Measurements from ENCODE around the gene NT5DC4.
"Not testable (repeated sequence)": the region's sequence is repeated elsewhere in the genome, so short reads cannot be mapped to it uniquely, and the experiment has no call there.

NT5DC4 gene

GRCh38 chr2:112701052-112701451 lies 19.8 kb upstream of the NT5DC4 start:
- DNase-seq: no peak

DNA sequence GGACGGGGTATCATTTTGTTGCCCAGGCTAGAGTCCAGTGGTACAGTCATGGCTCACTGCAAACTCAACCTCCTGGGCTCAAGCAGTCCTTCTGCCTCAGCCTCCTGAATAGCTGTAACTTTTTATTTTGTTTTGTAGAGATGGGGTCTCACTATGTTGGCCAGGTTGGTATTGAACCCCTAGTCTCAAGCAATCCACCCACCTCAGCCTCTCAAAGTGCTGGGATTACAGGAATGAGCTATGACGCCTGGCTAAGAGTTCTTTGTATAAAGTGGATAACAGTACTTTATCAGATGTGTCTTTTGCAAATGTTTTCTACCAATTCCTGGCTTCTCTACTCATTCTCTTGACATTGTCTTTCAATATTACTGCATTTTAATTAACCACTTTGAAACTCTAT lies 17.1 kb upstream of the NT5DC4 start:
- no peak for DNase-seq

DNA sequence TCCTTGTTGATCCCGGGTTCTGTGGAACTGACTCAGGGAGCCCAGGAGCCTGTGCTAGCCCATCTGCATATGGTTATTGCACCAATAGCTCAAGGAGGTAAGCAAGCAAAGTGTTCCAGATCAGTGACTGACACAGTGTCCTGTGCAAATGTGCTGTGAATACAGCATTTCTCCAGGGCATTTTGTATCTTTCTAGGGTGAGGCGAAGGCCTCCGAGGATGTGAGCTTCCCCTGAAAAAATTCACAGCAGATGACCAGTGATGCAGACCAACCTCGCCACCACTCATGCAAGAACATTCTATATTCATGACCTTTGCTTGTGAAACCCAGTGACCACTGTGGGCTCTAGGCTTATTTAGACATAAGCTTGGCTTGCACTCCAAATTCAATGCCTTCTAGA lies 15.2 kb upstream of the NT5DC4 start:
- no peak for DNase-seq

DNA sequence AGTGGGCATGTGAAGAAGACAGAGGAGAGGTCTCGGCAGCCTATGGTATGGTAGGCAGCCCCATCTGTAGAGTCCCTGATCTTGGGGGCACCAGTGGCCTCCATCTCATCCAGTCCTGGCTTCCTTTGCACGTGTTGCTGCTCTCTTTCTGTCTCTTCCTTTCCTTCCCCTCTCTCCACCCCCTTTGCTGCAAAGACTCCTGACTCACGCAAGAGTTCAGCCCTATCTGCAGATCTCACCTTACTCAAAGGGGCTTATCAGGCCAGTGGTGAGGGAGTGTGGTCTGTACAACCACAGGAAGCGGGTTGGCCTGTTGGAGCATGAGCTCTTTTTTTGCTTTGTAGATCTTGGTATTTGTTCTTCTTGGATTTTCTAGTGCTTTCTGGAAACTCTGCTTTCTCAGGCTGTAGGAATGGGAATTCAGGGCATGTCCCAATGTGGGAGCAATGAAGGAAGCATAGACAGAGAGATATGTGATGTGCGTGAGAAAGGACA lies 14.6 kb upstream of the NT5DC4 start:
- no peak for DNase-seq

- not testable (repeated sequence) for DNase-seq
Measured at GRCh38 chr2:112706947-112707346, 13.9 kb upstream of the NT5DC4 start.

DNA sequence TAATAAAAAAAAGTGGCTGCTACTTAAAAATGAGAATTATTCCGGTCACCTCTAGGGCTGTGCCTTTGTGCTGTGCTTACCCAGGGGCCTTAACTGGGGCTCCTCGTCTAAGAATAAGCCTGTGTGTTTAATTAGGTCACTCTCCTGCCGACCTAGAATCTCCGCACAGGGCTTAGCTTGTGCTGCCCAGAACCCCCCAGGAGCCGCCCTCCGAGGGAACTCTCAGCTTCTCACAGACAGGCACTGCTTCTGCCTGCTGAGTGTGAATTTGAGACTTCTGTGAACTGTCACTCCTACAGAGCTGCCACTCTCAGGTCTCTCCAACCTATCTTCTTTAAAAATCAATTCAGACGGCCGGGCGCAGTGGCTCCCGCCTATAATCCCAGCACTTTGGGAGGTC lies 11.9 kb upstream of the NT5DC4 start:
- DNase-seq: no peak

GRCh38 chr2:112709703-112710102 lies 11.1 kb upstream of the NT5DC4 start:
- no peak for DNase-seq

- DNase-seq: no peak
Measured at GRCh38 chr2:112710956-112711750, 9.7 kb upstream of the NT5DC4 start.

DNA sequence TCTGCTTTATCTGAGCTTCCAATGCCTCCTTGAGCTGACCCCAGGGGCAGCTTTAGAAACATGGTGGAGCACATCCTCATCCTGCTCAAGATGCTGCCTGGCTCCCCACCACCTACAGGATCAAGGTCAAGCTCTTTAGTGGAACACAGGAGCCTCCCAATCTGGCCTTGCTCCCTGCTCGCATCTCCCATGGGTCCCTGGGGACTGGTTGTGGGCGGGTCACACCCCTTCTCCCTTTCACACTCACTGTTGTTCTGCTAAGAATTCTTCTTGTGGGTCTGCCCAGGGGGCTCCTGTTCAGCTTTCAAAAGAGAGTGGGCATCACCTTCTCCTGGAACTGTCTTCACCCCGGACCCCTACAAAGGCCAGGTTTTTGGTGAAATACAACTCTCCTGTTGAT lies 8.4 kb upstream of the NT5DC4 start:
- DNase-seq: no peak

DNA sequence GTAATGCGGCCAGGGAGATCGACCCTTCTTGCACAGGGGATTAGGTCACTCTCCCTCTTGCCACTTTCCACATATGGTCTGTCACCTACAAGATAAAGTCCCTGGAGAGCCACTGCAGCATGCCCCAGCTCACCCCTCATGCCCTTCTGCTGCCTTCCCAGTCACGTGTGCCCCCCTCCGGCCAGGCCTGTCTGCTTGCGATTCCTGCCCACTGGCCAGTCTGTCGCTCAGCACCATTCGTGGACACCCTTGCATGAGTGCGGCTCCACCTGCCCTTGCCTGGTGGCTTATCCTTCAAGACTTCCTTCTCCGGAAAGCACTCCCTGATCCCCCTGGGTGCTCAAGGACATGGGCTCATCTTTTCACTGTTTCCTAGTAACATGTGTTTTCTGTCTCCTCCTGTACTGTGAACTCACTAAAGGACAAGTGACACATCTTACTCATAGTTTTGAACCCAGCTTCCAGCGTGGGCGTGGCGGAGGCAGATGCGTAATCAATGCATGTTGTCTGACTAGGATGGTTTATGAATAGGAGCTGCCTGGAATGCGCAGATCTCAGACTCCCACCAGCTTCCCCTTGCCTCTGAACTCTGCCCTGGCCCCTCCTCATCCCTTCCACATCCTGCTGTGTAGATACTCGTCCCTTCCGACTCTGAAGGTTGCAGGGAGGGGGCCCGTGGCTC lies 7.8 kb upstream of the NT5DC4 start:
- DNase-seq: peak; percentile 43

GRCh38 chr2:112713585-112713925 lies 7.3 kb upstream of the NT5DC4 start:
- DNase-seq: no peak

DNA sequence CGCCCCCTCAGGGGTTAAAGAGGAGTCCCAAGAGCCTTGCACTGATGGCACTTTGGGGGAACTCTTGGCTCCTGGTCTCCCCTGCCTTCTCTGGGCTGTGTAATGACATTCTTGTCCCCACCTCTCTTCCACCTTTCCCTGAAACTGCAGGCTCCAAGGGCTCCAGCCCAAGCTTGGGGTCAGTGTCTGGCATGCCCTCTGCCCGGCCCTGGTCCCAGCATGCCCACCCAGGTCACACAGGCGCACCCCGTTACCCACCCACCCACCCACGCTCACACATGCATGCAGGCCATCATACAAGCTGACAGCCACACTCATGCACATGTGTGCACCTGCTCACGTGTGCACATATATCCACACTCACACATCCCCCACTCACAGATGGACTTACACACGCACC lies 6.9 kb upstream of the NT5DC4 start:
- no peak for DNase-seq

- no peak for DNase-seq
Measured at GRCh38 chr2:112714331-112714730, 6.5 kb upstream of the NT5DC4 start.

- no peak for DNase-seq
Measured at GRCh38 chr2:112714836-112715631, 5.8 kb upstream of the NT5DC4 start.

DNA sequence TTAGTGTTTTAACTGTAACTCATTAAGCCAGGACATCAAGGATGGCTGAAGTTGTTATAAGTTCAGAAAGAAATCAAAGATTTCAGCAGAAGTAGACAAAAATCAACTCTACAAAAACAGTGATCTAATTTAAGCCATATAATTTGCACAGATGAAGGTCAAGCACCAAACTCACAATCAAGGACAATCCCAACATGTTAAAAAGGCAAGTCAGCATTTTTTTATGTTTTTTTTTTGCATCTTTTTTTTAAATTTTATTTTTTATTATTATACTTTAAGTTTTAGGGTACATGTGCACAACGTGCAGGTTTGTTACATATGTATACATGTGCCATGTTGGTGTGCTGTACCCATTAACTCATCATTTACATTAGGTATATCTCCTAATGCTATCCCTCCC lies 4.7 kb upstream of the NT5DC4 start:
- DNase-seq: not testable (repeated sequence)

DNA sequence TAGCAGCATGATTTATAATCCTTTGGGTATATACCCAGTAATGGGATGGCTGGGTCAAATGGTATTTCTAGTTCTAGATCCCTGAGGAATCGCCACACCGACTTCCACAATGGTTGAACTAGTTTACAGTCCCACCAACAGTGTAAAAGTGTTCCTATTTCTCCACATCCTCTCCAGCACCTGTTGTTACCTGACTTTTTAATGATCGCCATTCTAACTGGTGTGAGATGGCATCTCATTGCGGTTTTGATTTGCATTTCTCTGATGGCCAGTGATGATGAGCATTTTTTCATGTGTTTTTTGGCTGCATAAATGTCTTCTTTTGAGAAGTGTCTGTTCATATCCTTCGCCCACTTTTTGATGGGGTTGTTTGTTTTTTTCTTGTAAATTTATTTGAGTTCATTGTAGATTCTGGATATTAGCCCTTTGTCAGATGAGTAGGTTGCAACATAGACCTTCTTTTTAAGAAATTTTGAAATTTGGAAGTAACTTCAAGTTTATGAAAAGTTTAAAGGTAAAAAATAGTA lies 3.9 kb upstream of the NT5DC4 start:
- DNase-seq: not testable (repeated sequence)

GRCh38 chr2:112718863-112719370 lies 1.9 kb upstream of the NT5DC4 start:
- DNase-seq: no peak

DNA sequence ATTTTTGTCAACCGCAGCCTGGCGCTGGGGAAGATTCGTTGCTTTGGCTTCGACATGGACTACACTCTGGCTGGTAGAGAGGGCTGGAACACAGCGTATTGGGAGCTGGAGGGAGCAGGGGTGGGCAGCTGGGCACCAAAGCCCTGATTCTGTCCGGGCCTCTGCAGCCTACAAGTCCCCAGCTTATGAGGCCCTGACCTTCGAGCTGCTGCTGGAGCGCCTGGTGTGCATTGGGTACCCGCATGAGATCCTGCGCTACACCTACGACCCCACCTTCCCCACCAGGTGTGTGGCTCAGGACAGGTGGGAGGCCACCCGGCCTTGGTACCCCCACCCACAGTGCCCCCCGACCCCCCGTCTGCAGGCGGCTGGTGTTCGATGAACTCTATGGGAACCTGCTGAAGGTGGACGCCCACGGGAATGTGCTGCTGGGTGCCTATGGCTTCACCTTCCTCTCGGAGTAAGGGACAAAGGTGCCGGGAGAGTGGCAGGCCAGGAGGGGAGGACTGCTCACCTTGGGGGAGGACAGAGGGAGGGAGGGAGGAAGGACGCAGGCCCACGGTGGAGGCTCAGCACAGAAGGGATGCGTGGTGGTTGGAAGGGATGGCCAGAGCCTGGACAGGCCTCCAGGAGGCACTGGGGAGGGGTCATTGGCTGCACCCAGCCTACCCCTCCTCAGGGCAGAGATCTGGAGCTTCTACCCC lies 1.2 kb downstream of the NT5DC4 start:
- no peak for DNase-seq

GRCh38 chr2:112722816-112723546 lies 2.2 kb downstream of the NT5DC4 start:
- no peak for DNase-seq

- DNase-seq: no peak
Measured at GRCh38 chr2:112723547-112723940, 2.7 kb downstream of the NT5DC4 start.

DNA sequence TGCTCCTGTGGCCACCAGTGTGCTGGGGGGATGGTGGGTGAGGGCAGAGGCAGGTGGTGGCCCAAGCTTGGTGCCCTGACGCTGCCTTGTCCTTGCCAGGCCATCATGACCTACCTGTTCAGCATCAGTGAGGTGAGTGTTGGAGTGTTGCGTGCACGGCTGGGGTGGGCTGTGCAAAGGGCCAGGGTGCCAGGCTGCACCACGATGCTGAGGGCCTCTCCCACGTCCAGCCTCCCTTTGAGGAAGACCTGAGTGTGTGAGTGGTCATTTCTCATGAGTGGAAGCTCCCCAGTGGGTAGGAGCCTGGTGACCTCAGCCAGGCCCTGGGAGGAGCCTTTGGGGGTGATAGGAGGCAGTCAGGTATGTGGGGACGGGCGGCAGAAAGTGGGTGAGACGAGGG lies 3.2 kb downstream of the NT5DC4 start:
- DNase-seq: no peak
